Adrenal gland (tissue), 12 donors: ENCODE results near the gene SQOR. TPM values are rescaled to one million over a fixed set of nuclear protein-coding genes. Genes with fewer than 3 reads are reported as not detected.

ENCODE experiments used
- DNase-seq, 7 donors: peaks; one replicate each; pipeline ENCODE4 v3.0.0-alpha.2; 2019 to 2020
- H3K27ac ChIP-seq, 5 donors: fragments of 200-600 bp; sonication (generic) in 4 of 5; 1 replicate in 3 of 5; 2 replicates in 2 of 5; pipeline versions ENCODE4 v1.5.1 to v1.8.0; 2016 to 2020; ENCODE audit warnings: mild to moderate bottlenecking in 1 of 5
- H3K27me3 ChIP-seq: fragments of 200-600 bp; 2 replicates; pipeline ENCODE4 v1.8.0; 2021
- H3K36me3 ChIP-seq, 2 donors: fragments of 200-600 bp; replicated peaks in 1 of 2; 1 replicate in 1 of 2; 2 replicates in 1 of 2; pipeline versions ENCODE4 v1.5.1 to v1.8.0; 2018 to 2022
- H3K4me1 ChIP-seq, 2 donors: fragments of 200-600 bp; replicated peaks in 1 of 2; 1 replicate in 1 of 2; 2 replicates in 1 of 2; pipeline versions ENCODE4 v1.5.1 to v1.8.0; 2018 to 2021
- H3K4me3 ChIP-seq, 4 donors: fragments of 200-600 bp; sonication (generic) in 3 of 4; one replicate each; pipeline ENCODE4 v1.5.1; 2016 to 2018
- H3K9me3 ChIP-seq, 3 donors: fragments of 200-600 bp; sonication (generic) in 1 of 3; replicated peaks in 1 of 3; 1 replicate in 2 of 3; 2 replicates in 1 of 3; pipeline versions ENCODE4 v1.5.1 to v1.8.0; 2016 to 2021
- POLR2A ChIP-seq, 2 donors: fragments of 450-650 bp; IDR thresholded peaks; one replicate each; pipeline ENCODE4 v1.6.1; 2017; ENCODE audit warnings: antibody characterized with exemption in 2 of 2, mild to moderate bottlenecking in 2 of 2, moderate library complexity in 1 of 2
- WGBS, 4 donors: extraction: QIAGEN DNeasy Blood & Tissue Kit in 2 of 4; methylation state at CpG; one replicate each; pipeline versions ENCODE4 v1.1.5 to v1.1.7; 2013 to 2017; 5-methylcytosine and 5-hydroxymethylcytosine counted together
- intact Hi-C, 2 donors: fragments of 100-400 bp; cut with DNase I; formaldehyde crosslinking; loops; one replicate each; pipeline versions ENCODE4 v1.14.1 to v1.15.0; 2022 to 2023
- polyA plus RNA-seq, 3 donors: library from polyadenylated mRNA; stranded (reverse); fragments of 200-250 nt in 2 of 3; fragments of 350-450 nt in 1 of 3; fragmentation: Illumina TruSeq in 1 of 3; extraction: RNeasy Lipid Tissue Mini Kit (QIAGEN cat#74804) in 1 of 3; gene quantifications; one replicate each; pipeline ENCODE4 v1.2.3, GENCODE V29; 2013 to 2014
- total RNA-seq, 9 donors: library from RNA; depleted of rRNA in 4 of 9; stranded (reverse); fragments of >200 nt in 4 of 9; fragments of 120-200 nt in 1 of 9; fragmentation: NEBNext Ultra II Directional in 1 of 9; extraction: Animal tissue kit (Norgen Biotek cat#: 25700) in 1 of 9; gene quantifications; one replicate each; pipeline versions ENCODE4 v1.1.0 to v1.2.4, GENCODE V29; 2013 to 2023
- TF ChIP-seq, protein P1 (sequence below), 6 experiments: fragments of 450-650 bp in 4 of 6; fragments of 200-600 bp in 2 of 6; sonication (generic) in 1 of 6; IDR thresholded peaks; 1 replicate in 5 of 6; 2 replicates in 1 of 6; pipeline versions ENCODE4 v1.5.1 to v1.8.0; 2016 to 2021; ENCODE audit warnings: antibody characterized with exemption in 6 of 6, mild to moderate bottlenecking in 2 of 6, moderate library complexity in 1 of 6
- donor health status: healthy with polysubstance abuse.
- donor health status: Bipolar disorder and iron deficiency.
- donor health status: DM: yes; HTN: yes; CAD: no.
- donor health status: DM: no; HTN: no; CAD: no.
- donor health status: DM: no; HTN: no; CAD: no.
- donor health status: DM: yes; HTN: yes; CAD: no.

SQOR gene
- total and polyA plus RNA-seq, 12 donors, result 2.9 to 92.7 (median 33.0) TPM

DNA sequence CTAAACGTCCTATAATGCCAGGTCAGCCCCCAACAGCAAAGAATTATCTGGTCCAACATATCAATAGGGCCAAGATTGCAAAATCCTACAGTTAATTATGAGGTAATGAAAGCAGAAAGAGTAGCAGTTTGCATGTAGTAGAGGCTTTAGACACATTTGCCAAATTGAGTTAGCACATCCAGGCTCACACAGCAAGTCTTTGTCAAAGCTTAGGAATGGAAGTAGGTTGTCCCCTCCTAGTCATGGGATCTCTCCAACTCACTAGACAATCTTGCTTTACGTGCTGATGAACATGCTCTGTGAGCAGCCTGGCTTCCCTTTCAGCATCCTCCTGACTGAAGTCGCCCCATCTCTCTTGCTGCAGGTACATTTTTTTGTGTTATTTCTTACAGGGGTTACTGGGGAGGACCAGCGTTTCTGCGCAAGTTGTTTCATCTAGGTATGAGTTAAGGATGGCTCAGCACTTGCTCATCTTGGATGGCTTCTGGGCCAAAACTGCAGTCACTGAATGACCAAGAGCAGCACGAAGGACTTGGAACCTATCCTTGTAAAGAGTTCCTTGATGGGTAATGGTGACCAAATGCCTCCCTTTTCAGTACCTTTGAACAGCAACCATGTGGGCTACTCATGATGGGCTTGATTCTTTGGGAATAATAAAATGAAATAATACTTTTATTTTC lies 55.9 kb downstream of the SQOR start:
- no peak for TF ChIP-seq POLR2A (IDR thresholded peaks at IDR 0.05)
- TF ChIP-seq, protein P1, sequence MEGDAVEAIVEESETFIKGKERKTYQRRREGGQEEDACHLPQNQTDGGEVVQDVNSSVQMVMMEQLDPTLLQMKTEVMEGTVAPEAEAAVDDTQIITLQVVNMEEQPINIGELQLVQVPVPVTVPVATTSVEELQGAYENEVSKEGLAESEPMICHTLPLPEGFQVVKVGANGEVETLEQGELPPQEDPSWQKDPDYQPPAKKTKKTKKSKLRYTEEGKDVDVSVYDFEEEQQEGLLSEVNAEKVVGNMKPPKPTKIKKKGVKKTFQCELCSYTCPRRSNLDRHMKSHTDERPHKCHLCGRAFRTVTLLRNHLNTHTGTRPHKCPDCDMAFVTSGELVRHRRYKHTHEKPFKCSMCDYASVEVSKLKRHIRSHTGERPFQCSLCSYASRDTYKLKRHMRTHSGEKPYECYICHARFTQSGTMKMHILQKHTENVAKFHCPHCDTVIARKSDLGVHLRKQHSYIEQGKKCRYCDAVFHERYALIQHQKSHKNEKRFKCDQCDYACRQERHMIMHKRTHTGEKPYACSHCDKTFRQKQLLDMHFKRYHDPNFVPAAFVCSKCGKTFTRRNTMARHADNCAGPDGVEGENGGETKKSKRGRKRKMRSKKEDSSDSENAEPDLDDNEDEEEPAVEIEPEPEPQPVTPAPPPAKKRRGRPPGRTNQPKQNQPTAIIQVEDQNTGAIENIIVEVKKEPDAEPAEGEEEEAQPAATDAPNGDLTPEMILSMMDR (IDR thresholded peaks at IDR 0.05), result no peak
- intact Hi-C loops, result no loop called here
- H3K27me3 ChIP-seq, result no peaks in the 10 kb centered on the region
- WGBS, 4 donors, result 77 to 90% (median 82%) methylated on average over 6 of the region's 6 CpGs
- no peak for DNase-seq
- no peaks in the 10 kb centered on the region for H3K9me3 ChIP-seq
- H3K27ac ChIP-seq, result no peak overlapping the region
- no peak overlapping the region for H3K4me3 ChIP-seq
- H3K4me1 ChIP-seq, result no peaks in the 10 kb centered on the region
- H3K36me3 ChIP-seq, result peaks cover 0 to 39% of the 10 kb centered on the region in 2 donors

DNA sequence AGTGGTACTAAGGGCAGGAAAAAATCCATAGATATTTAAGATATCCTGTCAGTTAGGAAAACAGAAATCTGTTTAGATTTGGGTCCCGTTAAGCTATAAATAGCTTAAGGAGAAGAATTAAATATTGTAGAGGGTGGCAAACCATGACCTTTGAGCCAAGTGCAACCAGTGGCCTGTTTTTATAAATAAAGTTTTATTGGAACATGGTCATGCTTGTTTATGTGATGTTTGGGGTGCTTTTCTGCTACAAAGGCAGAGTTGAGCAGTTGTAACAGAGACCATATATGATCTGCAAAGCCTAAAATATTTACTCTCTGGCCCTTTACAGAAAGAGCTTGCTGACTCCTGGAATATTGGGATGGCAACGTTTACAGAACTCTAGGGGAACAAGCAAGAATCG lies 66.3 kb downstream of the SQOR start:
- H3K9me3 ChIP-seq, result no peaks in the 10 kb centered on the region
- H3K36me3 ChIP-seq, result no peaks in the 10 kb centered on the region
- peaks cover 0 to 13% of the 10 kb centered on the region in 2 donors for H3K4me1 ChIP-seq
- no peak for TF ChIP-seq POLR2A (IDR thresholded peaks at IDR 0.05)
- TF ChIP-seq, protein P1 (IDR thresholded peaks at IDR 0.05), result no peak
- no peak overlapping the region for H3K4me3 ChIP-seq
- intact Hi-C loops, result no loop called here
- no peak for DNase-seq
- no peak overlapping the region for H3K27ac ChIP-seq
- 77 to 90% (median 86%) methylated on average over 3 of the region's 3 CpGs for WGBS, 4 donors
- peaks cover 5% of the 10 kb centered on the region for H3K27me3 ChIP-seq

DNA sequence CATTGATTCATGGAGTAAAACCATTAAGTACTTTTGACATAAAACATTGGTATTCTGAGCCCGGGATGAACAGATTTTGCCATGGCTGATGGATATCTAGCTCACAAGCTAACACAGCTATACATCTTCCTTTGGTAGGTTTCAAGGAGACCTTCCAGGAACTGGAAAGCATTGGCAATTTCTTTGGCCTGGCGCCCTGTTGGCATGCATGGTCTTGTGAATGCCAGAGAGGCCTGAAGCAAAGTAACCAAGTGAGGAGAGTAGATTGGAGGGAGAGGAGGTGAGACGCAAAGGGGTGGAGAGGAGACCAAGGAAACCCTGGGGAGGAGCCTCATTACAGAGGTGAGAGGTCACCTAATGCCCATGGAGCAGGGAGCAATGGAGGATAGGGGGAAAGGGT lies 67.2 kb downstream of the SQOR start:
- H3K4me3 ChIP-seq, result no peak overlapping the region
- intact Hi-C loops, result no loop called here
- no peaks in the 10 kb centered on the region for H3K36me3 ChIP-seq
- 90 to 91% (median 90%) methylated on average over 3 of the region's 3 CpGs for WGBS, 4 donors
- H3K27me3 ChIP-seq, result peaks cover 5% of the 10 kb centered on the region
- DNase-seq, result no peak
- TF ChIP-seq POLR2A (IDR thresholded peaks at IDR 0.05), result no peak
- TF ChIP-seq, protein P1 (IDR thresholded peaks at IDR 0.05), result no peak
- H3K27ac ChIP-seq, result no peak overlapping the region
- H3K4me1 ChIP-seq, result peaks cover 0 to 13% of the 10 kb centered on the region in 2 donors
- H3K9me3 ChIP-seq, result no peaks in the 10 kb centered on the region

DNA sequence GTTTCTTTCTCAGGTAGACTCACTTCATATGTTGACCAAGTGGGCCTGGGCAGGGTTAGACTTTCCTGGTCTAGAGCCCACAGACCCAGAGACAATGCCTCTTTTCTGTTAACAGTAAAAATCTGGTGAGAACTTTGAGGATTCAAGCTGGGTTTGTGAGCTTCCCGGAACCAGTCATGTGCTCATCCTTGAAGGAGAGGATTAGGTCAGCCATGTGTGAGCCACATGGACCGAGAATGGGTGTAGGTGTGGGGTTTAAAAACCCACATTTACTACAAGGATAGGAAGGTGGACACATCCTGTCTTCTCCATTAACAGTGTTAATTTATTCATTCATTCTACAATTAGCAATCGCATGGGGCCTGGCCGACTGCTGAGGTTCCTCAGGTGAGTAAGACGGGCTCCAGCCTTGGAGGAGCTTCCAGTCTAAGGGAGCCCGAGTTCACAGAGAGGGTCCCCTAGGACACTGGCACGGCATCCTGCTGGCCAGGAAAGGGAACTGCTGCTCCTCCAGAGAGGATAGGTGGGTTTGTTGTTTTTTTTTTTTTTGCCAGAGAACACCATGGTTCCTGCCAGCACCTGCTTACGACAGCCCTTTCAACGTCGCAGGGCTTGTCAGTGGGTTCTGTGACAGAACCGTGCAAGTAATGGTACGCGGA lies 69.0 kb downstream of the SQOR start:
- TF ChIP-seq, protein P1 (IDR thresholded peaks at IDR 0.05), result no peak
- TF ChIP-seq POLR2A (IDR thresholded peaks at IDR 0.05), result no peak
- no peak overlapping the region for H3K27ac ChIP-seq
- no peaks in the 10 kb centered on the region for H3K36me3 ChIP-seq
- H3K4me1 ChIP-seq, result peaks cover 0 to 13% of the 10 kb centered on the region in 2 donors
- intact Hi-C loops, result no loop called here
- WGBS, 4 donors, result 47 to 63% (median 56%) methylated on average over 10 to 13 of the region's 13 CpGs
- peaks cover 5% of the 10 kb centered on the region for H3K27me3 ChIP-seq
- H3K9me3 ChIP-seq, result no peaks in the 10 kb centered on the region
- DNase-seq, result no peak
- no peak overlapping the region for H3K4me3 ChIP-seq
